Activated T-cell treated with anti-CD3 and anti-CD28 coated beads for 48 hours (primary cell): Measurements from ENCODE around the gene CAPN2.
"Not testable (repeated sequence)": the region's sequence is repeated elsewhere in the genome, so short reads cannot be mapped to it uniquely, and the experiment has no call there.

ENCODE experiments used
- DNase-seq: peaks from one replicate; pipeline ENCODE4 v3.0.0-alpha.2; 2020; ENCODE audit warnings: low read depth

CAPN2 gene

GRCh38 chr1:223739366-223740037, 27.2 kb downstream of the CAPN2 start:
- DNase-seq, result no peak

GRCh38 chr1:223740038-223740736, 27.8 kb downstream of the CAPN2 start:
- not testable (repeated sequence) for DNase-seq

- DNase-seq, result no peak
These were observed 29.5 kb downstream of the CAPN2 start for GRCh38 chr1:223741861-223742260.

- DNase-seq, result no peak
These were observed 30.6 kb downstream of the CAPN2 start for GRCh38 chr1:223742856-223743517.

- DNase-seq, result no peak
These were observed 33.4 kb downstream of the CAPN2 start for GRCh38 chr1:223745731-223746130.

- DNase-seq, result no peak
These were observed 35.5 kb downstream of the CAPN2 start for GRCh38 chr1:223747838-223748335.

- DNase-seq, result no peak
These were observed 36.0 kb downstream of the CAPN2 start for GRCh38 chr1:223748405-223748772.

GRCh38 chr1:223748773-223749733, 36.7 kb downstream of the CAPN2 start:
- DNase-seq, result peak; percentile 58

- no peak for DNase-seq
These were observed 38.6 kb downstream of the CAPN2 start for GRCh38 chr1:223750730-223751570.

GRCh38 chr1:223751696-223752095, 39.4 kb downstream of the CAPN2 start:
- DNase-seq, result no peak

- no peak for DNase-seq
These were observed 40.6 kb downstream of the CAPN2 start for GRCh38 chr1:223752721-223753515.

GRCh38 chr1:223754681-223755431, 42.5 kb downstream of the CAPN2 start:
- no peak for DNase-seq

- no peak for DNase-seq
These were observed 43.1 kb downstream of the CAPN2 start for GRCh38 chr1:223755432-223755792.

GRCh38 chr1:223755992-223756775, 43.8 kb downstream of the CAPN2 start:
- no peak for DNase-seq

- no peak for DNase-seq
These were observed 44.7 kb downstream of the CAPN2 start for GRCh38 chr1:223756806-223757700.

GRCh38 chr1:223758734-223759133, 46.4 kb downstream of the CAPN2 start:
- no peak for DNase-seq

GRCh38 chr1:223759273-223759672, 46.9 kb downstream of the CAPN2 start:
- DNase-seq, result no peak

- DNase-seq, result no peak
These were observed 48.5 kb downstream of the CAPN2 start for GRCh38 chr1:223760833-223761232.
